NCI-H82 (cell line): ENCODE measurements around the gene ADAM33.

Experiments
- DNase-seq: peaks from one replicate; lab custom pipeline; 2025; lab: John Stamatoyannopoulos, UW

Gene ADAM33

DNA sequence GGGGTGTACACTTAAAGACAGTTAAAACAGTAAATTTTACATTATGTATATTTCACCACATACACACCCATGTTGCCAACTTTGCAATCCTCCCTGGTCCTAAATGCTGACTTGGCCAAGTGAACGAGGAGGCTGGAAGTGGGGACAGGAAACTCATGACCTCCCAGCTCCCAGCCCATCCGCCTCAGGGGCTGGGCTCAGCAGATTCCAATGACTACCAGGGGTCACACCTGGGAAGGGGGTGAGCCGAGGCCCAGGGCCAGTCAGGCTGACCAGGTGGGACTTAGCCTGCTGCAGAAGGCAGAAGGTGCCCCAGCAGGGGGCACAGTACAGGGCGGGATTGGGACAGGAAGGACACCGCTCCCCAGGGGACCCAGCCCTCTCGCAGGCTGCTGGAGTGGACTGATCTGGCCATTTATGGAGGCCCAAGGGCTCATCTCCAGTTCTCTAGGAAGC is 28.2 kb upstream of the ADAM33 start:
- DNase-seq = no peak

GRCh38 chr20:3707508-3707899 is 25.7 kb upstream of the ADAM33 start:
- DNase-seq = no peak

- DNase-seq = no peak
These were observed 25.1 kb upstream of the ADAM33 start for GRCh38 chr20:3706774-3707507.

DNA sequence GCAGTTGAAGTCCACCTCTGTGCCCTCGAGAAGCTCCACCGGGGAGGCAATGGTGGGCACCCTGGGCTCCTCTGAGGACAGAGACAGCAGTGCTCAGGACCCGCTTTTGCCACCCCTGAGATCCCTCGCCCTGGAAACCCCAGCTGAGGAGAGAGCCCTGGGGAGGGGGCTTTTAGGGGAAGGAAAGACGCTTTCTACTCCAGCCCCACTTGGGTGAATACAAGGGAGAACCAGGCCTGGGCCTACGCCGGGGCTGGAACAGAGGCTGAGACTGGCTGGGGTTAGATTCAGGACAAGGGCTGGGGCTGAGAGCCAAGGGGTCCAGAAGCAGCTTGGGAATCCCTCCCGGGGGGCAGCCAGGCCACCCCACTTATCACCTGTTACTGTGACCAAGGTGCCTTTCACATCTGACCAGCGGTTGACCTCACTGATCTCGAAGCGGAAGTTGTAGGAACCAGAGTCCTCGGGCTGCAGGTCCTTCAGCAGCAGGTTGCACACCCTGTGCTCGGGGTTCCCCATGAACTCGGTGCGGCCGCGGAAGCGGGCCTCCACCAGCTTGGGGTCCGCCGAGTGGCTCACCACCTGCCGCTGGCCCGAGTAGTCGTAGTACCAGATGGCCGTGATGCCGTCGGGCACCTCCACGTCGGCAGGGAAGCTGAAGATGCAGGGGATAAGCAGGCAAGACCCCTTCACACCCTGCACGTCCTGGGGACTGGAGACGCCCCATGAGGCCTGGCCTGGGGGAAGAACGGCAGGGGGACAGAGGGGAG is 24.3 kb upstream of the ADAM33 start:
- no peak for DNase-seq

- no peak for DNase-seq
These were observed 23.7 kb upstream of the ADAM33 start for GRCh38 chr20:3705491-3705969.

GRCh38 chr20:3704087-3704486 is 22.3 kb upstream of the ADAM33 start:
- DNase-seq = no peak

GRCh38 chr20:3702611-3703391 is 21.0 kb upstream of the ADAM33 start:
- no peak for DNase-seq

DNA sequence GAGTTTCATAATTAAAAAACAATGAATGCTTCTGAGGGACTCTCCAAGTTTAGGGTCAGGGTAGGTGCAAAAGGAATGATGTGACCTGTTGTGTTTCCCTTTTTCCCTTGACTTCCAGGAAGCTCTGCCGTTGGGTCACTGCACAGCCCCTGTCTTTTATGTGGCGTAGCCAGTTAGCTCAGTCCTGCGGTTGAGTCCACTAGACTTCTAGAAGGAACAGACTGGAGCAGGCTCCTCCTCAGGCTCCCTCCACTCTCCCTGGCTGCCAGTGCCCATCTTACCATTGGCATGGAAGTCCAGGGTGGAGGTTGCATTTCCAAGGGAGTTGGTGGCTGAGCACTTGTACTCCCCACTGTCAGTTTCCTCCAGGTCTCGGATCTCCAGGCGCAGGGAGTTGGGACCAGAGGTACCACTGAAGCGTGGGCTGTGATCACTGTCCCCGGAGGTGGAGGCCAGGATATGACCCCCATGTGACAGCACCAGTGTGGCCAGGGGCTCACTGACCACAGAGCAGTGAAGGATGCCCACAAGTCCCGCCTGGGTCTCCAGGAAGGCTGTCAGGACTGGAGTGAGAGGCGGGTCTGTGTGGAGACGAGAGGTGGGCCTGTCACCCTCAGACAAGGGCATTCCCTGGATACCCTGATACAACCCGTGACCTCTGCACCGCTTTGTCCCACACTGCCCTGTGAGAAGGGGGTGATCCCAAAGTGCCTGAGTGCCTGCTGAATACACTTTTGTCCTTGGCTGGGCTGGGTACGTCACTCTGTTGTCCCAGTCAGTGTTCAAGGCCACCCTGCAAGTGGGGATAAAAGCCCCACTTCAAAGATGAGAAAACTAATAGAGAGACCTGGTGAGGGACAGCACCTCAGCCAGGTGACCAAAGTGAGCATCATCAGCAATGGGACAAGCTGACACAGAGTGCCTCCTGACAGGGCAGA is 19.5 kb upstream of the ADAM33 start:
- no peak for DNase-seq

DNA sequence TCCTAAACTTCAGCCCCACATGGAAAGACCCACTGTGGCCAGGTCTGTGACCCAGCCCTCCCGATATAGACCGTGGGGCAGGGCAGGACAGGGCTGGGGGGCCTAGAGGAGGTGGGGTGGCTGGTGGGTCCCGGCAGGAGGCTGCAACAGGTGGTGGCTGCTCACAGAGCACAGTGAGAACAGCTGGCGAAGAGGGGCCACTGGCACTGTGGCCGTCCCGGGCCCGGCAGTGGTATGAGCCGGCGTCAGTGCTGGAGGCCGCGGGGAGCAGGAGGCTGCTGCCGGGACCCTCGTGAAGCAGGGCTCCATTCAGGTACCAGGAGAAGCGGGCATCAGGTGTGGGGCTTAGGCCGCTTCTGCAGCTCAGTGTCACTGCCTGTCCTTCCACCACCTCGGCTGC is 17.2 kb upstream of the ADAM33 start:
- no peak for DNase-seq

GRCh38 chr20:3698591-3699001 is 16.8 kb upstream of the ADAM33 start:
- DNase-seq = no peak

GRCh38 chr20:3697588-3698305 is 15.9 kb upstream of the ADAM33 start:
- DNase-seq = no peak

- DNase-seq = no peak
These were observed 15.2 kb upstream of the ADAM33 start for GRCh38 chr20:3696745-3697587.

DNA sequence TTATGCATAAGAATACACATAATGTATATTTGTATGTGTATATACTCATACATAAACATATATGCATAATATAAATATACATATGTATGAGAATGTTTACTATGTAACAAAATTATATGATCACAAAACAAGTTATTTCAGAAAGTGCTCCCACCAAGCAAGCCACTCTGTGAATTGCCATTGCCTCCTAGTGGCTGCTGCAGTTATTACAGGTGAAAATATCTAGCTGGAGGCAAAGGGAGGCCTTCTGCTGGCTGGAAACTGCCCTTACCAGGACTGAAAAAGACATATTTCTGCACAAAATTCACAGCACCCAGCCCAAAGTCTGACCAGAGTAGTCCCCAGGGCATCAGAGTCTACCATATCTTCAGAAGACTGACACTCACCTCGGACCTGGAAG is 14.4 kb upstream of the ADAM33 start:
- DNase-seq = peak; percentile 50

DNA sequence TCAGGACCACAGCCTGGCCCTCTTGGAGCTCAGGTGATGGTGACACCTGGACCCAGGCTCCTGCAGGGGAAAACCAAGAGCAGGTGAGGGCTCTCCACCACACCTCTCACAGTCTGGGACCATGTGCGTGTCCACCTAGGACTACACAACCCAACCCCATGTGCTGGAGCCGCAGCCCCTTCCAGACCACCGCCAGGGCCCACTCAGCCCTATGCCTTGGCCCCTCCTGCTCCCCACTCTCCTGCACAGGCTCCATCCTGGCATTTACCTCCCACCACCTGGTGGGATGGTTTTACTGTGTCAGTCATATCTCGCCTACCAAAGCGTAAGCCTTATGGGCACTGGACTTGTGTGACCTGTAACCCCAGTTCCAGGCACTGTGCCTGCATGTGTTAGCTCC is 13.1 kb upstream of the ADAM33 start:
- DNase-seq = no peak

- DNase-seq = no peak
These were observed 11.6 kb upstream of the ADAM33 start for GRCh38 chr20:3693376-3693775.

DNA sequence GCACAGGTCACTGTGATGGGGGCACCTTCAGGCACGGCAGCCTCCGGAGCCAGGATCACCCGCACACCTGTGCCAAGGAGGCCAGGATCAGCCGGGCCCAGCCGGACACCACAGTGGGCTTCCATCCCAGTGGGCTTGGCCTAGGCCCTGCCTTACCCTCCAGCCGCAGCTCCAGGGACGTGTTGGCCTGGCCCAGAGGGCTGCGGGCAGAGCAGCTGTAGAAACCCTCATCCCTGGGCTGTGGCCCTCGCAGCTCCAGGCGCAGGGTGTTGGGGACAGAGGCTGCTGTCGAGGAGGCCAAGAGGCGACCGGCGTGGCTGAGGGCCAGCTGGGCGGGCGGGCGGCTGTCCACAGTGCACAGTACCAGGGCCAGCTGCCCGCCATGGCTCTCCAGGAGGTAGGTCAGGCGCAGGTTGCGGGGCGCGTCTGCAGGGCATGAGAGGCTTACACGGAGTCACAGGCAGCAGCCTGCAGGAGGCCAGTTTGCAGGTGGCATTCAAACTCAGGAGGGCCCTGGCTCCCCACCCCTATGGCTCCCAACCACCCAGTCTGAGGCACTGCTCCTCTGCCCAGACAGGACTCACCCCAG is 11.0 kb upstream of the ADAM33 start:
- no peak for DNase-seq

DNA sequence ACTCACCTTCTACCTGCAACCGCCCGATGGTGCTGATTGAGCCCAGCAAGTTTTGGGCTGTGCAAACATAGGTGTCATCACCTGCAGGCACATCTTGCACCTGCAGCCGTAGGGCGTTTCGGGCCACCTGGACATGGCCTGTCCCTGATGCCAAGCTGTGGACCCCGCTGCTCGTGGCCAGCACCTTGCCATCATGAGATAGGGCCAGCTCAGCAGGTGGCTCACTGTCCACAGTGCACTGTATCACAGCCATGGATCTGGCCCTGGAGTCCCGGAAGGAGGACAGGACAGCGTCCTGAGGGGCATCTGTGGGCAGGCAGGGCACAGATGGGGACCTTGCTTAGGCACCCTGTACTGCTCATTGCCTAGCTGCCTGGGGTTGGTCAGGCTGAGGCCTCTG is 10.1 kb upstream of the ADAM33 start:
- DNase-seq = no peak

DNA sequence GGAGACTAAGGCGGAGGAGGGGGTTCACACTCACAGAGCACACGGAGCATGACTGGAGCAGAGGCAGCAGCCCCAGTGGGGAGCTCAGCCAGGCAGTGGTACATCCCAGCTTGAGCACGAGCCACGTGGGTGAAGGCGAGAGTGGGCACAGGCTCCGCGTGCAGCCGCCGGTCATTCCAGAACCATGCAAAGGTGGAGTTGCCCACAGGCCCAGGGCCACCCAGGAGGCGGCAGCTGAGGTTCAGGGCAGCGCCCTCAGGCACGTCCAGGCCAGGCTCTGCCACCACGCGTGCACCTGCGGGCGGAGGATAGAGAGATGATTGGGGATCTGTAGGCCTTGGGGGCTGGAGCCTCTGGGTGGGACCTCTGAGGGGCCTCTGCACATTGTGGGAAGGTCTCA is 9.5 kb upstream of the ADAM33 start:
- no peak for DNase-seq

- no peak for DNase-seq
These were observed 8.6 kb upstream of the ADAM33 start for GRCh38 chr20:3690413-3690812.
